ENCODE results near the gene PRKN.

DNA sequence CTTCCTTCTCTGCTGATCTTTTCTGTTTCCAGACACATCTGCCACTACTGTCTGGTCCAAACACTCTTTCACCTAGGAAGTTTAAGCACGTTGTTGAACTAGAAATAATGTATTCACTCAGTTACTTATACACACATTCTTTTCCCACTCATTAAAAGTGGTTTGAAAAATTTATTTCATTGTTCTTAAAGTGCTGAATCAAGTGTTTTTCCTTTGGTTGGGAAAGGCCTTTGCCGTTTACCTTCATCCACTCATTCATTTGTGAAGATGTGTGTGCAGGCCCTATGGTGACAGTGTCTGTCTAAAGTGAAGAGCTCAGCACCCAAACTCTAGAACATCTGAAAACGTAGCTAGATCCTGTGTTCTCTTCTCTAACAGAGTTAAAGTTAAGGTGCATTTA, 1389.6 kb downstream of the PRKN start:
- TF ChIP-seq, protein P1, sequence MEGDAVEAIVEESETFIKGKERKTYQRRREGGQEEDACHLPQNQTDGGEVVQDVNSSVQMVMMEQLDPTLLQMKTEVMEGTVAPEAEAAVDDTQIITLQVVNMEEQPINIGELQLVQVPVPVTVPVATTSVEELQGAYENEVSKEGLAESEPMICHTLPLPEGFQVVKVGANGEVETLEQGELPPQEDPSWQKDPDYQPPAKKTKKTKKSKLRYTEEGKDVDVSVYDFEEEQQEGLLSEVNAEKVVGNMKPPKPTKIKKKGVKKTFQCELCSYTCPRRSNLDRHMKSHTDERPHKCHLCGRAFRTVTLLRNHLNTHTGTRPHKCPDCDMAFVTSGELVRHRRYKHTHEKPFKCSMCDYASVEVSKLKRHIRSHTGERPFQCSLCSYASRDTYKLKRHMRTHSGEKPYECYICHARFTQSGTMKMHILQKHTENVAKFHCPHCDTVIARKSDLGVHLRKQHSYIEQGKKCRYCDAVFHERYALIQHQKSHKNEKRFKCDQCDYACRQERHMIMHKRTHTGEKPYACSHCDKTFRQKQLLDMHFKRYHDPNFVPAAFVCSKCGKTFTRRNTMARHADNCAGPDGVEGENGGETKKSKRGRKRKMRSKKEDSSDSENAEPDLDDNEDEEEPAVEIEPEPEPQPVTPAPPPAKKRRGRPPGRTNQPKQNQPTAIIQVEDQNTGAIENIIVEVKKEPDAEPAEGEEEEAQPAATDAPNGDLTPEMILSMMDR (conservative IDR thresholded peaks at IDR 0.05) = no peak
- TF ChIP-seq ZFX (IDR thresholded peaks at IDR 0.05) = no peak

Measured in C4-2B (cell line).